Measurements from ENCODE around the gene ABCC1.
"Not testable (repeated sequence)": the region's sequence is repeated elsewhere in the genome, so short reads cannot be mapped to it uniquely, and the experiment has no call there.

ABCC1 gene

GRCh38 chr16:16104804-16105141, 155.4 kb downstream of the ABCC1 start:
- DNase-seq (ENCODE audit: low read depth in 2 of 2, low spot score in 1 of 2) = not testable (repeated sequence)

- no peak for DNase-seq (ENCODE audit: low read depth in 2 of 2, low spot score in 1 of 2)
Observed at GRCh38 chr16:16105646-16106045, 156.2 kb downstream of the ABCC1 start.

GRCh38 chr16:16106466-16106865, 157.1 kb downstream of the ABCC1 start:
- no peak for DNase-seq (ENCODE audit: low read depth in 2 of 2, low spot score in 1 of 2)

- no peak for DNase-seq (ENCODE audit: low read depth in 2 of 2, low spot score in 1 of 2)
Observed at GRCh38 chr16:16107839-16108238, 158.4 kb downstream of the ABCC1 start.

GRCh38 chr16:16108759-16109158, 159.3 kb downstream of the ABCC1 start:
- no peak for DNase-seq (ENCODE audit: low read depth in 2 of 2, low spot score in 1 of 2)

GRCh38 chr16:16109453-16110110, 160.2 kb downstream of the ABCC1 start:
- no peak for DNase-seq (ENCODE audit: low read depth in 2 of 2, low spot score in 1 of 2)

- no peak for DNase-seq (ENCODE audit: low read depth in 2 of 2, low spot score in 1 of 2)
Observed at GRCh38 chr16:16110111-16110490, 160.7 kb downstream of the ABCC1 start.

GRCh38 chr16:16111639-16112038, 162.2 kb downstream of the ABCC1 start:
- DNase-seq (ENCODE audit: low read depth in 2 of 2, low spot score in 1 of 2) = no peak

GRCh38 chr16:16112450-16113053, 163.1 kb downstream of the ABCC1 start:
- DNase-seq (ENCODE audit: low read depth in 2 of 2, low spot score in 1 of 2) = no peak

GRCh38 chr16:16113076-16113475, 163.7 kb downstream of the ABCC1 start:
- DNase-seq (ENCODE audit: low read depth in 2 of 2, low spot score in 1 of 2) = no peak

GRCh38 chr16:16116841-16117240, 167.4 kb downstream of the ABCC1 start:
- DNase-seq (ENCODE audit: low read depth in 2 of 2, low spot score in 1 of 2) = no peak

- DNase-seq (ENCODE audit: low read depth in 2 of 2, low spot score in 1 of 2) = no peak
Observed at GRCh38 chr16:16118337-16118736, 168.9 kb downstream of the ABCC1 start.

- DNase-seq (ENCODE audit: low read depth in 2 of 2, low spot score in 1 of 2) = no peak
Observed at GRCh38 chr16:16120044-16120381, 170.6 kb downstream of the ABCC1 start.

GRCh38 chr16:16120382-16121184, 171.2 kb downstream of the ABCC1 start:
- DNase-seq (ENCODE audit: low read depth in 2 of 2, low spot score in 1 of 2) = no peak

GRCh38 chr16:16121185-16121727, 171.8 kb downstream of the ABCC1 start:
- DNase-seq (ENCODE audit: low read depth in 2 of 2, low spot score in 1 of 2) = no peak

GRCh38 chr16:16122264-16122663, 172.8 kb downstream of the ABCC1 start:
- DNase-seq (ENCODE audit: low read depth in 2 of 2, low spot score in 1 of 2) = no peak

- no peak for DNase-seq (ENCODE audit: low read depth in 2 of 2, low spot score in 1 of 2)
Observed at GRCh38 chr16:16124438-16124837, 175.0 kb downstream of the ABCC1 start.

- DNase-seq (ENCODE audit: low read depth in 2 of 2, low spot score in 1 of 2) = no peak
Observed at GRCh38 chr16:16124974-16125373, 175.6 kb downstream of the ABCC1 start.

- DNase-seq (ENCODE audit: low read depth in 2 of 2, low spot score in 1 of 2) = no peak
Observed at GRCh38 chr16:16126896-16127295, 177.5 kb downstream of the ABCC1 start.

- DNase-seq (ENCODE audit: low read depth in 2 of 2, low spot score in 1 of 2) = peak; percentile 29 to 33
Observed at GRCh38 chr16:16127469-16128116, 178.2 kb downstream of the ABCC1 start.

- no peak for DNase-seq (ENCODE audit: low read depth in 2 of 2, low spot score in 1 of 2)
Observed at GRCh38 chr16:16131204-16131603, 181.8 kb downstream of the ABCC1 start.

- no peak for DNase-seq (ENCODE audit: low read depth in 2 of 2, low spot score in 1 of 2)
Observed at GRCh38 chr16:16131659-16132058, 182.2 kb downstream of the ABCC1 start.
